Right lobe of liver (tissue), 6 donors: Measurements from ENCODE around the gene AKAP3. TPM values are rescaled to one million over a fixed set of nuclear protein-coding genes. Genes with fewer than 3 reads are reported as not detected.

Source experiments
- ATAC-seq, 4 donors: fragments of 200-7000 bp; cut with Tn5 transposase; one replicate each; pipeline ENCODE4 v1.9.1; 2020; ENCODE audit warnings: mild to moderate bottlenecking in 4 of 4, moderate library complexity in 4 of 4
- DNase-seq, 3 donors: peaks; one replicate each; pipeline ENCODE4 v3.0.0-alpha.2; 2020
- H3K27ac ChIP-seq, 3 donors: fragments of 200-600 bp; one replicate each; pipeline ENCODE4 v1.8.0; 2022
- H3K27me3 ChIP-seq, 2 donors: fragments of 200-600 bp; one replicate each; pipeline ENCODE4 v1.8.0; 2022
- H3K36me3 ChIP-seq, 4 donors: fragments of 200-600 bp; sonication (generic) in 1 of 4; one replicate each; pipeline versions ENCODE4 v1.5.1 to v1.8.0; 2017 to 2022; ENCODE audit warnings: control low read depth in 1 of 4
- H3K4me1 ChIP-seq, 4 donors: fragments of 200-600 bp; sonication (generic) in 1 of 4; one replicate each; pipeline versions ENCODE4 v1.5.1 to v1.8.0; 2017 to 2022; ENCODE audit warnings: control low read depth in 1 of 4
- H3K4me3 ChIP-seq, 3 donors: fragments of 200-600 bp; one replicate each; pipeline ENCODE4 v1.8.0; 2022
- H3K9me3 ChIP-seq, 4 donors: fragments of 200-600 bp; sonication (generic) in 1 of 4; one replicate each; pipeline versions ENCODE4 v1.5.1 to v1.8.0; 2017 to 2022; ENCODE audit warnings: control low read depth in 1 of 4
- POLR2A ChIP-seq: fragments of 450-650 bp; IDR thresholded peaks from one replicate; pipeline ENCODE4 v1.6.1; 2017; ENCODE audit warnings: antibody characterized with exemption, mild to moderate bottlenecking
- WGBS: methylation state at CpG from one replicate; pipeline ENCODE4 v1.1.6; 2018; ENCODE audit warnings: low coverage, low lambda C conversion rate; ENCODE audit not compliant: insufficient coverage; ENCODE audit errors: missing lambda C conversion rate; 5-methylcytosine and 5-hydroxymethylcytosine counted together
- intact Hi-C, 2 donors: fragments of 100-400 bp; cut with DNase I; formaldehyde crosslinking; loops; one replicate each; pipeline versions ENCODE4 v1.11.2 to v1.14.1; 2022
- total RNA-seq, 6 experiments: library from RNA; depleted of rRNA in 2 of 6; stranded (reverse); fragments of >200 nt in 2 of 6; fragmentation: NEBNext Ultra II Directional in 3 of 6; extraction: Animal tissue kit (Norgen Biotek cat#: 25700) in 3 of 6; gene quantifications; one replicate each; pipeline versions ENCODE4 v1.1.0 to v1.2.4, GENCODE V29; 2016 to 2023
- TF ChIP-seq, protein P1 (sequence below), 4 donors: fragments of 200-600 bp in 3 of 4; fragments of 450-650 bp in 1 of 4; IDR thresholded peaks; one replicate each; pipeline versions ENCODE4 v1.5.1 to v1.8.0; 2016 to 2022; ENCODE audit warnings: antibody characterized with exemption in 4 of 4, mild to moderate bottlenecking in 2 of 4
- donor health status: DM: no; HTN: yes; CAD: no.
- donor health status: DM: no; HTN: no; CAD: no.
- donor health status: DM: no; HTN: no; CAD: no.
- donor health status: DM: no; HTN: yes; CAD: no.
- donor health status: DM: no; HTN: yes; CAD: no.

AKAP3 gene
- total RNA-seq, 6 experiments from 2014 or later: 0.72 to 3.2 (median 2.1) TPM

DNA sequence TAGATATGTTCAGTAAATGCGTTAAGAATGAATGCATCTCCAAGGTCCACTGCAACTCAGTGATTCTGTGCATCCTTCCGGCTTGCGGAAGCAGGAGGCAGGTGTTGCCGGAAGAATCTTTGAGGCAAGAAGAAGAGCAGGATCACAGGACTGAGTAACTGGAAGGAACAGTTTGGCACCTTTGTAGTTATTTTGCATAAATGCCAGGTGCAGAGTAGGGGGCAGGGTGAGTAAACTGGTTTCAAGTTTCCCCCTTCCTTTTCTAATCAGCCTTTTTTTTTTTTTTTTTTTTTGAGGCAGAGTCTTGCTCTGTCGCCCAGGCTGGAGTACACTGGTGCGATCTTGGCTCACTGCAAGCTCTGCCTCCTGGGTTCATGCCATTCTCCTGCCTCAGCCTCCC is 64.6 kb downstream of the AKAP3 start:
- no peak overlapping the region for H3K27ac ChIP-seq
- no peaks in the 10 kb centered on the region for H3K36me3 ChIP-seq
- DNase-seq (no peak), ATAC-seq (no peak)
- intact Hi-C loops: loop anchor here in 1 of 2 donors (10.0 kb wide), 1 partner anchor 171 kb away; no protein-coding TSS in a partner anchor
- H3K4me1 ChIP-seq: no peaks in the 10 kb centered on the region
- H3K9me3 ChIP-seq: no peaks in the 10 kb centered on the region
- no peak overlapping the region for H3K4me3 ChIP-seq
- H3K27me3 ChIP-seq: no peaks in the 10 kb centered on the region
- 43% methylated on average over 1 of the region's 6 CpGs for WGBS
- TF ChIP-seq POLR2A: no peak
- TF ChIP-seq, protein P1, sequence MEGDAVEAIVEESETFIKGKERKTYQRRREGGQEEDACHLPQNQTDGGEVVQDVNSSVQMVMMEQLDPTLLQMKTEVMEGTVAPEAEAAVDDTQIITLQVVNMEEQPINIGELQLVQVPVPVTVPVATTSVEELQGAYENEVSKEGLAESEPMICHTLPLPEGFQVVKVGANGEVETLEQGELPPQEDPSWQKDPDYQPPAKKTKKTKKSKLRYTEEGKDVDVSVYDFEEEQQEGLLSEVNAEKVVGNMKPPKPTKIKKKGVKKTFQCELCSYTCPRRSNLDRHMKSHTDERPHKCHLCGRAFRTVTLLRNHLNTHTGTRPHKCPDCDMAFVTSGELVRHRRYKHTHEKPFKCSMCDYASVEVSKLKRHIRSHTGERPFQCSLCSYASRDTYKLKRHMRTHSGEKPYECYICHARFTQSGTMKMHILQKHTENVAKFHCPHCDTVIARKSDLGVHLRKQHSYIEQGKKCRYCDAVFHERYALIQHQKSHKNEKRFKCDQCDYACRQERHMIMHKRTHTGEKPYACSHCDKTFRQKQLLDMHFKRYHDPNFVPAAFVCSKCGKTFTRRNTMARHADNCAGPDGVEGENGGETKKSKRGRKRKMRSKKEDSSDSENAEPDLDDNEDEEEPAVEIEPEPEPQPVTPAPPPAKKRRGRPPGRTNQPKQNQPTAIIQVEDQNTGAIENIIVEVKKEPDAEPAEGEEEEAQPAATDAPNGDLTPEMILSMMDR (IDR thresholded peaks at IDR 0.05): no peak

DNA sequence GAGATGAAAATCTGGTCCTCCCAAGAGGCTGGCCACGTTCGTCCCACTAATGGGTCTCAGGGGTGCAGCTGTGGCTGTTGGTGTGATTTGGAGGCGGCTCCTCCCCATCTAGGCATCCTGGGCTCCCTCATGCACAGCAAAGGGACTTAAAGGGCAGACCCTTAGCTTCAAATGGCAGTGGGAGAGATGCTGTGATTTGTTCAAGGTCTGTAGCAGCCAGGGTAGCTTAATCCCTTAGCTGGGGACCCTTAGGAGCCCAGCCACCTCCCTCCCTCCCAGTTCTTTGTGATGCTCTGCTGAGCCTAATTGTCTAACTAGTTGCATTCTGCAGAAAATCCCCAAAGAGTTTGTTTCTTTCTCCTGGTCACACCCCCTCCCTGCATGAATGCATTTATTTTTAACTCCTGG is 68.6 kb downstream of the AKAP3 start:
- H3K4me1 ChIP-seq: no peaks in the 10 kb centered on the region
- ATAC-seq: no peak
- no peaks in the 10 kb centered on the region for H3K9me3 ChIP-seq
- TF ChIP-seq POLR2A: no peak
- TF ChIP-seq, protein P1 (IDR thresholded peaks at IDR 0.05): no peak
- intact Hi-C loops: loop anchor here in 1 of 2 donors (10.0 kb wide), 1 partner anchor 175 kb away; no protein-coding TSS in a partner anchor
- no peaks in the 10 kb centered on the region for H3K36me3 ChIP-seq
- H3K27me3 ChIP-seq: no peaks in the 10 kb centered on the region
- WGBS: no CpG with 5 or more reads among the region's 3 CpGs
- H3K4me3 ChIP-seq: no peak overlapping the region
- H3K27ac ChIP-seq: no peak overlapping the region
- DNase-seq: no peak

DNA sequence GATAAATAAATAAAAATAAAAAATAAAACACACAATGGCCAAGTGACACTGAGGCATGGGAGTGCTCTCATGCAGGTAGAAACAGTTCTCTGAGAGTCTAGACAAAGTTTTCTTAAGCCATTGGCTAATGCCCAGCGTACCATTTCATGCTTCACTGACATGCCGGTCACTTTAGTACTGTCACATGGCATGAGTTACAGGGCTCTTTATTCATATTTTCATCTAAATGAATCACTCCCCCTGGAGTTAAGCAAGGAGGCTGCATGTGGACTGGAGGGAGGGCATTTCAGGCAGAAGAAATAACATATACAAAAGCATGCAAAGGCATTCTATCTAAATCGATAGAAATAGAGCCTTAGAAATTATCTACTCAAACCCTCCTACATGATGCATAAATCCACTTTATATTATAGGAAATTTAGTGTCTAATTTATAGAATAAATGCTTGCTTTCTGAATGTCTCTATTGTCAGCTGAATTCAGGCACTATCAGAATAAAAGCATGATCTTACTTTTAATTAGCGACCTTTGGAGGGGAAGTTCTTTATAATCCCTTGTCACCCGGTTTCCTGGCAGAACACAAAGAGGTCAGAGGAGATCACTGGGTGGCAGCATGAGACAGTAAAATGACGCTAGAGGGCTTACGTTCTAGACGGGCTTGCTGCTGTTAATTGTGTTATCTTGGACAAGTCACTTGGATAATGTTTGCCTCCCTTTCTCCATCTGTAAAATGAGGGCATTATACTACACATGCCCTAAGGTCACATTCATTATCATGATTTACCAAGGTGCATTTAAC is 69.3 kb downstream of the AKAP3 start:
- intact Hi-C loops: loop anchor here in 1 of 2 donors (10.0 kb wide), 1 partner anchor 175 kb away; no protein-coding TSS in a partner anchor
- H3K27ac ChIP-seq: no peak overlapping the region
- ATAC-seq (peak; percentile 74 to 91 (median 87)), DNase-seq (no peak)
- 27% methylated on average over 8 of the region's 8 CpGs for WGBS
- H3K36me3 ChIP-seq: no peaks in the 10 kb centered on the region
- H3K27me3 ChIP-seq: no peaks in the 10 kb centered on the region
- TF ChIP-seq POLR2A: no peak
- TF ChIP-seq, protein P1 (IDR thresholded peaks at IDR 0.05): peak; percentile 11 to 34 (median 20)
- H3K9me3 ChIP-seq: no peaks in the 10 kb centered on the region
- H3K4me3 ChIP-seq: no peak overlapping the region
- H3K4me1 ChIP-seq: no peaks in the 10 kb centered on the region

GRCh38 chr12:4572680-4573079 is 76.2 kb downstream of the AKAP3 start:
- no peak for TF ChIP-seq POLR2A
- TF ChIP-seq, protein P1 (IDR thresholded peaks at IDR 0.05): no peak
- H3K4me3 ChIP-seq: no peak overlapping the region
- H3K36me3 ChIP-seq: no peaks in the 10 kb centered on the region
- no peak overlapping the region for H3K27ac ChIP-seq
- H3K9me3 ChIP-seq: no peaks in the 10 kb centered on the region
- intact Hi-C loops: no loop called here
- 62% methylated on average over 7 of the region's 7 CpGs for WGBS
- ATAC-seq: peak; percentile 60 to 77 (median 67)
- H3K27me3 ChIP-seq: no peaks in the 10 kb centered on the region
- DNase-seq: no peak
- H3K4me1 ChIP-seq: no peaks in the 10 kb centered on the region
